GM18498 (cell line): ENCODE data around the gene CTIF.
"Not testable (repeated sequence)": the region's sequence is repeated elsewhere in the genome, so short reads cannot be mapped to it uniquely, and the experiment has no call there.

Source experiments
- ATAC-seq: cut with Tn5 transposase; IDR thresholded peaks from one replicate; pipeline ENCODE4 v1.9.1; 2021; ENCODE audit warnings: mild to moderate bottlenecking, moderate library complexity; ENCODE audit not compliant: unreplicated experiment

Gene CTIF

GRCh38 chr18:48857023-48857694 lies 318.3 kb downstream of the CTIF start:
- ATAC-seq = no peak

DNA sequence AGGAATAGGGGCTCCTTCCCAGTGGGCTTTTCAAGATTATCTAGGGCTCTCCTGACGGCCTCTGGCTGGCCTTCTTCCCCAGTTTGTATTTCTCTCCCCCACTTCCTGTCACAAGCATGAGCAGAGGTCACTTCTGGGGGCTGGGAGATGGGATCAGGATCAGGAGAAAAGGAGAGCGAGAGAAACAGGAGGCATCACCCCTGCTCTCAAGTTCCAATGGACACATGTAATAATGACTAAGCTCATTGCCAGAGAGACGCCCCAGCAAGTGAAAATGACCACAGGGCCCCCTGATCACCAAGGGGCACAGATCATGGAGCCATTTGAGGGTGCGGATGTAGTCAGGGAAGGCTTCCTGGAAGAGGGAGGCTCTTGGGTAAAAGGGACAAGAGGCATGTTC lies 319.8 kb downstream of the CTIF start:
- ATAC-seq = no peak

DNA sequence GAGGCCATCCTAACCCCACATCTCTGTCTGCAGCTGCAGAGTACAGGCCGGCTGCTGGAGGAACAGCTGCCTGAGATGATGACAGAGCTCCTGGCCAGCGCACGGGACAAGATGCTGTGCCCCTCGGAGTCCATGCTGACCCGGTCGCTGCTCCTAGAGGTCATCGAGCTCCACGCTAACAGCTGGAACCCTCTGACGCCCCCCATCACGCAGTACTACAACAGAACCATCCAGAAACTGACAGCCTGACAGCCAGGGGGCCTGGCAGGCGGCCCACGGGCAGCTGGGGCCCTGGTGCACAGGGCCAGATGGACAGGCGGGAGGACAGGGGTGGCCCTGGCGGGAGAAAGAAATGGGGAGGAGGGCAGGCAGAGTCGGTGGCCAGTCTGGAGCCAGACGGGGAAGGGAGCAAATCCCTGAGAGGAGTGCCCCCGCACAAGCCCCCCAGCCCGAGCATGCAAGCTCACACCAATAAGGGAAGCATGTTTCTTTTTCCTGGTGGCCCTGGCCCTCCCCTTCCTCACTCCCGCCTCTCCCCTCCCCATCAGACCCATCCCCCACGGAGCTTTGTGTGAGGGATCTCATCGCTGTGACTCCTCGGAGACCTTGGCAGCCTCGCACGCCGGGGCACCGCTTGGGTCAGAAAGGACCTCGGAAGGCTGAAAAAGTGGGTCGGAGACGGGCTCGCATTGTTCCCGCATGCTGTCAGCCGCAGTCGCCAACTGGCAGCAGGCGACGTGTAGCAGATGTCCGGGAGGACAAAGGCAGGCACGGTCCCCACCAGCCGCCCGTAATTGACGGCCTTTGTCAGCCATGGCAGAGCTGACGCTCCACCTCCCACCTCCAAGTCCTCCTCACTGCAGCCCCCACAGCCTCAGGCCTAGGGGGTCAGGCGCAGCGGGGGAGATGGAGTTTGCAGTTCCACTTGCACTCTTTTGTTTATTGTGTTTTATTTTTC lies 320.8 kb downstream of the CTIF start:
- no peak for ATAC-seq

DNA sequence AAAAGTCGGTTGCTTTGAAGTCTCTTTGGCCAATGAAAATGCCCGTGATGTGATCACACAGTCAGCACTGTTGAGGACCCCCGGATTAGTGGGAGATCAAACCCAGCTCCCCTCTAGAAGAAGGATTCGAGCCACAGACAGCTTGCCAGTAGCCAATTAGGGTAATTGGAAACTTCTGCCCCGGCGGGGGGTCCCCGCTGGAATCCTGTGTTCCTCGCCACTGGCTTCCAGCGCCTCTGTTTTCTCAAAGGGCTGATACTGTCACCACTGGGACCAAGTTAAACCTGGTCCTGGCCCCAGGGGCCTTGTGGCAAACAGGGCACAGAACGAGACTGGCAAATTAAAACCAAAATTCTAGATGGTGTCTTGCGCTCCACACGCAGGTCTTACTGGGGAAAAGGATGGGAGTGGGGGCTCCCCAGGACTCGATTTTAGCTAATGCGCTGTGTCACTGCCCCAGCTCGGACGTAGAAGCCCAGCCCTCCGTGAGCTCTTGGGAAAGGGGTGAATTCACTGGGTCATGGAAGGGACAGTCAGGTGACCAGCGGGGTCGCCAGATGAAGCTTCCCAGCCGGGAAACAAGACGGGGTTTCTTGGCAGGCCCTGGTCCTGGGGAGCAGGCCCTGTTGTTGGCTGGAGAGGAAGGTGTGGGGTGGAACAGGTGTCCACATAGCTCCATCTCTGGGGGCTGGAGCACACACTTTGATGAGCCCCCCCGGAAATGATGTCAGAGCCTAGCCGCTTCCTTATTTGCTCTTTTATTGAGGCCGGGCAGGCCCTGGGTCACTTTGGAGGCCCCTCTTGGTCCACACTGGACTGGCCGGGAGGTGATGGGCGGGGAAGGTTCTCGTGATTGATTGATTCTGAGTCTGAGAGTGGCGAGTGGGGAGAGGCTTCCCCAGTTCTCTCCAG lies 321.7 kb downstream of the CTIF start:
- no peak for ATAC-seq

- no peak for ATAC-seq
Measured at GRCh38 chr18:48861181-48861708, 322.4 kb downstream of the CTIF start.

DNA sequence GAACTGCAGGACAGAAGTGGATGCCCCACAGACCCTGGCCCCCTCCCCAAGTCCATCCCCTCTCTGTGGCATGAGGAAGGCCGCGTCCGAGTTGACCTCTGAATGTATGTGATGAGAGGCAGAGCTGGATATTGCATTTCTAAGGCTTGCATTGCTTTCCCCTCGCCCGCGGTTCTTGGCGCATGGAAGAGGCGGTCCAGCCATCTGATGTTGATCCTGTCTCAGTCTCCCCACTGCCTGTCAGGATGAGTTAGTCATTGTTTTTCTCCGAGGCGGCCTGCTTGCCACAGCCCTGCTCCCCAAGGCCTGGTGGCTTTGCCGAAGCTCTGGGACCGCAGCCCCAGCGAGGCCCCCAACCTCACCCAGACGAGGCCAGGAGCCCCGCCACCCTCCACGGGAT lies 323.3 kb downstream of the CTIF start:
- no peak for ATAC-seq

DNA sequence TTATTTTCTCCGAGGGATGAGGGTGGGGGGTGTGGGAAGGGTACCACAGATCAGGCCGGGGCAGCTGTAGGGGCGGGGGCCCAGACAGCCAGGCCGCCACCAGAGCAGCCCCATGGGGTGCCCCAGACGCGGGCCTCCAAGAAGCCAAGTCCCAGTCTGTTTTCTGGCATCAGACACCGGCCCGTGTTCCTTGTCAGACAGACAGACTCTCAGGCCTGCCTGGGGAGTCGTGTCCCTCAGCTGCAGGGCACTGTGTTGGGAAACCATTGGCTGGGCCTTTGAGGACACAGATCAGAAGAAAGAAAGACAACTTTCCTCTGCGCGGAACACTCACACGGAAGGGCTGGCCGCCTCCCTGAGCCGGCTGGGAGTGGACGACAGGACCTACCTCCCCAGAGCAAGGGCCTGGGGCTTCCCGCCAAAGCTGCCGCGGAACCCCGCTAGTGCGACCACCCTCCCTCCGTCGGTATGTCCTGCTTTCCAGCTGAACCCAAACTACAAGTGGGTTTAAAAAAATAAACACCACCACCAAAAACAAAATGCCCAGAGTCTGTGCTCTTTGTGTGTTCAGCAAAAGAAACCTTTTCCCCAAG lies 323.9 kb downstream of the CTIF start:
- no peak for ATAC-seq

GRCh38 chr18:48863432-48864065 lies 324.7 kb downstream of the CTIF start:
- ATAC-seq = no peak

GRCh38 chr18:48864876-48865275 lies 326.0 kb downstream of the CTIF start:
- no peak for ATAC-seq

DNA sequence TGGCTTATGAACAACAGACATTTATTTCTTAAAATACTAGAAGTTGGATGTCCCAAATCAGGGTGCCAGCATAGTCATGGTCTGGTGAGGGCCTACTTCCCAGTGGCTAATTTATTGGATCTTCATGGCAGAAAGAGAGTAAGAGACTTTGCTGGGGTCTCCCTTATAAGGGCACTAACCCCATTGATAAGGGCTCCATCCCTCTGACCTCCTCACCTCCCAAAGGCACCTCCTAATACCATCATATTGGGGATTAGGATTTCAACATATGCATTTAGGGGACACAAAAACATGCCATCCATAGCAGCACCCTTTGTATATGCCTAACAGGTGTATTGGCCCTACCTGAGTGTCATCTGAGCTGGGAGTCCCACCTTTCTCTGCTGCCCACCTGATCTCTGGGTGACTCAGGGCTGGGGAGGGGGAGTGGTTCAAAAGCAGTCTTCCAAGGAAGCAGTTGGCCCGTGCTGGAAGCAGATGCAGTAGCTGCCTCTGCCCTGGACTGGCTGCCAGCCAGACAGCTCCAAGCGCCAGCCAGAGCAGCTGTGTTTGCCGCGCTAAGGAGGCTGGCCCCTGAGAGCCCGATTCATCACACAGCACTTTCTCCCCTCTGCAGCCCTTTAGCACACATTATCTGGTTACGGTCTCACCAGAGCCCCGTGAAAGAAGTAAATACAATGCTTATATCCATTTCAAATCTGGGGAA lies 327.4 kb downstream of the CTIF start:
- no peak for ATAC-seq

DNA sequence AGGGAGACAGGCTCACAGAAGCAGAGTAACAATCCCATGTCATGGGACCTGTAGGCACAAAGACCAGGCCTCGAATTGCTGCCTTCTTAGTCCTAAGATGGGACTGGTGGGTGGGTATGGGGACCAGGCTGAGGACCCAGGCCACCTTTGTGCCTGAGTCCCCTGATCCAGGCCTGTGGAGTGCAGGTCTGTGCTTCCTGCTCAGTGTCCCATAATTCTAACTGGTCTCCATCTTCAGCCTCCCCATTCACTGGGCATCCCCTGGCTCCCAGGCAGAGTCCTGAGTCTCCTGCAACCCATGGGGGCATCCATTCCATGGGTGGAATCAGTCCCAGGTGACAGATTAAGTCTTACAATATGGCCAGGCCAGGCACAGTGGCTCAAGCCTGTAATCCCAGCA lies 328.0 kb downstream of the CTIF start:
- no peak for ATAC-seq

GRCh38 chr18:48867978-48868377 lies 329.1 kb downstream of the CTIF start:
- ATAC-seq = no peak

DNA sequence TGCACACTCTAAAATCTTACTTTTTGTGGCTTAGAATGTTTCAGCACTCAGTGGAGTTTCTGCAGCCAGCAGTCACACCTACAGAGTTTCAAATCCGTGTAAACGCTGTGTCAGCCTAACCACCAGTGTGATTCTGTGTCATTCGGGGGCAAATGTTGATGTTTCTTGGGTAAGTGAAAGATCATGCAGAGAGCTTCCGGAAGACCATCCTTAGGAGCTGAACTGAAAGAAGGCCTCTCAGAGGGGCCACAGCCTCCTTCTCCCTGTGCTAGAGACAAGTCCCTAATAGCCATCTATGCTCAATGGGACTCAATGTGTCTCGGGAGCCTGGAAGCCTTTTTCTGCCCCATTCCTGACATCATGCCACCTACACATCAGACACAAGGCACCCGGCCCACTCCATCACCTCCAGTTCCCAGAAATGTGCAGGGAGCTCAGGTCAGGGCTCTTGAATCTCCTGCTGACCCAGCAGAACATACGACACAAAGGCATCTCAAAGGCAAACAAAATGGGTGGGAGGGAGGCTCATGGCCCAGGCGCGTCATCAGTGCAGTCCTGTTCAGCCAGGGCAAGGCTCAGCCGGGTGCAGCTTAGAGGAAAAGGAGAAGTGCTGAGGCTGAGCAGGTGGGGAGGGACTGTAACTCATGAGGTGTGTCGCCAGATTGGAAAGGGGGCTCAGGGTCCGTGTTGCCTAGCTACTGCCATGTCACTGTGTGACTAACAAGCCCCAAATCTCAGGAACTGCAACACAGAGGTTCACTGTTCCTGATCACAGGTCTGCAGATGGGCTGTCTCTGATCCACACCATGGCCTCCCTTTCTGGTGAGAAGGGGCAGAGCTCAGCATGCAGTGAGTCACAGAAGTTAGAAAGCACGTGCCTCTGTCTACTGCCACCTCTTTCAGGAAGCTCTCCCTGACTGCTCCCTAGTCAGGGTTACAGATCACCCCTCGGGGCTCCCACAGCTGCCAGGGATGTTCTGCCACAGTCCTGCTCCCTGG lies 329.9 kb downstream of the CTIF start:
- peak; percentile 89 for ATAC-seq

- no peak for ATAC-seq
Measured at GRCh38 chr18:48869591-48869990, 330.8 kb downstream of the CTIF start.

GRCh38 chr18:48870926-48871325 lies 332.1 kb downstream of the CTIF start:
- ATAC-seq = not testable (repeated sequence)

DNA sequence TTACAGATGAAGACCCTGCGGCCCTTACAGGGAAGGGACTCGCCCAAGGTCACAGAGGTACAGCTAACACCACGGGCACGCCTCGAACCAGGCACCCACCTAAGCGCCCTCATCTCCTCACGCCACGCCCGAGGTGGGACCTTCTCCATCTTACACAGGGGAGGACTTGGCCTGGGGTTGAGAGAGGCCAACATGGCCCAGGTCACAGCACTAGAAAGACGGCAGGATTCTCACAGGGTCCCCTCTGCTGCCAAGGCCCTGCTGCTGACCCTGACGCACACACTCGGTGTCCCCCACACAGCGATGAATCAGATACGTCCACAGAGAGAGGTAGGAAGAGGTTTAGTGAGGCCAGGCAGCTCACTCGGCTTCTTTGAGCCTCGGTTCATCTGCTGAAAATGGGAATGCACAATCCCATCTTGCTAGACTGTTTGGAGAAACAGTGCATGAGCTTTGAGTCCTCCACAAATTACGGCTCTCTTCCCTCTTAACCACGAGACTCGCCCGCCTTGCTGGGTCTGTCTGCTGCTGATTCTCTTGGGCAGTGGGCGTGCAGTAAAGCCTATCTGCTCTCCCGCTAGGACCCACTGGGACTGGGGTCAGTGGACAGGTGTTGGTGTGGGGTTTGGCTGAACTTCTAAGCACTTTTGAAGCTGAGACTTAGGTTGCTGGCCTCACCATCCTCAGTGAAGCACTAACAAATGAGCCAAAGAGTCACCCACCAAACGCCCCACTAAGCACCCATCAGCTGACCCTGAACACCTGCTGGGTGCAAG lies 332.7 kb downstream of the CTIF start:
- ATAC-seq = no peak
